Omental fat pad (tissue), 4 donors: ENCODE results near the gene PTPRG. TPM values are rescaled to one million over a fixed set of nuclear protein-coding genes. Genes with fewer than 3 reads are reported as not detected.

Source experiments
- ATAC-seq: fragments of 150-250 bp; one replicate; pipeline ENCODE4 v1.9.1; 2016; ENCODE audit warnings: mild to moderate bottlenecking, moderate library complexity; ENCODE audit not compliant: low FRiP score
- DNase-seq: peaks from one replicate; pipeline ENCODE4 v3.0.0-alpha.2; 2019; ENCODE audit warnings: low spot score
- CTCF ChIP-seq, 3 donors: fragments of 450-650 bp; IDR thresholded peaks; one replicate each; pipeline ENCODE4 v1.5.1; 2016 to 2017; ENCODE audit warnings: antibody characterized with exemption in 3 of 3, mild to moderate bottlenecking in 3 of 3, moderate library complexity in 2 of 3
- total RNA-seq, 4 donors: library from RNA; depleted of rRNA; stranded (reverse); fragments of >200 nt; gene quantifications; one replicate each; pipeline ENCODE4 v1.1.0, GENCODE V29; 2016

Gene PTPRG
- total RNA-seq, 4 donors from 2014 or later: 90.0 to 172 (median 104) TPM

DNA sequence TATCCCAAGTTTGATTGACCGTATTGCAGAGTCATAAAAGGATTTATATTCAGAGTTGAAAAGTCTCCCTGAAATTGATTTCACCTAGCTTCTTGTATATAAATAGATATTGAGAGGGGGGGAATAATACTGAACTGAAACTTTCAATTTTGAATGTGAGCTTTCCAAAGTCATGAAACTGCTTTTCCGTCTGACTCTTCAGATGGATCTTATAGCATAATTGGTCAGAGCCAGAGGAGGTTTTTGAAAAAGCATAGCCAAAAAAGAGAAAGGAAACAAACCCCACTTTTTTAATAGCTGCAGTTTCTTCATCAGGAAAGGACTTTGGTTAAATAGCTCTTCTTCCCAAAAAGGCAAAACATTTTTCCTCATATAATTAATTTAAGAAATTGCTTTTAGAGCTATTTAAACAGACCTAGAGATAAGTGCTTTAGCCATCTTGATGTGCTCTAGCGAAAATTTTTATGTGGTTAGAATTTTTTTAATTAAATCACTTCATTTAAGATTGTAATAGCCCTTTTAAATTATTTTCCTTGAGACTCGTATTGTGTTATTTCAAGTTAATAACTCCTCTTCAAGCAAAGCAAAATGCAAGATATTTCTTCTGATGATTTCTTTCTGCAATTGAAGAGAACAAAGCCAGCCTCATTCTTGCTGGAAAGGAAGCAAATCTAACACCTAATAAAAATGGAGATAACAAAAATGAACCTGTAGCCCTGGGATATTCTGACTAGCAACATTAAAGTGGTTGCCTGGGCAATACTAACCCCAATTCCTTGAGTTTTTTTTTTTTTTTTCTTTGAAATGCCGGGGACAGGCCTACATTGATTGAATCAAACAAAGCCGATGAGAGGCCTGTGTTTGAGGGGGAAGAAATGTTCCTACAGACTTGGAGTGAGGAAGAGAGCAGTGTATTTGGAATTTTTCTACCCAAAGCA, 173.6 kb downstream of the PTPRG start:
- DNase-seq (no peak), ATAC-seq (no peak)
- TF ChIP-seq CTCF (IDR thresholded peaks at IDR 0.05): no peak

DNA sequence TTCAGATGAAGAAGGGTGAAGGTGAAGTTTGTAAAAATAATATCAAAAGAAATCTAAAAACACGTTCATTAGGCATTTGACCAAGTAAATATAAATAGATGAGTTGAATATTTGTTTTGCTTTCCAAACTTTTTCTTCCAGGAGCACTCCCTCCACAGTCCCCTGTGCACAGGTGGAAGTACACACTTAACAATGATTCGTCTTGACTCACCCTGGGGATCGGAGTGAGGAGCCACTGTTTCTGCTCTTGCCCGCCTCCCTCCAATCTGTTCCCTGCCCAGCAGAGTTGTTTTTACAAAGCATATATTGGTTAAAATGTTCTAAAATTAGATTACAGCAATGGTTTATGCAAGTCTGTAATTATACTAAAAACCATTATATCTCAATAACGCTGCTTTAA, 175.1 kb downstream of the PTPRG start:
- no peak for TF ChIP-seq CTCF (IDR thresholded peaks at IDR 0.05)
- no peak for ATAC-seq
- no peak for DNase-seq

GRCh38 chr3:61739640-61740039, 178.3 kb downstream of the PTPRG start:
- DNase-seq (no peak), ATAC-seq (no peak)
- no peak for TF ChIP-seq CTCF (IDR thresholded peaks at IDR 0.05)

- ATAC-seq: no peak
Measured at GRCh38 chr3:61740494-61740893, 179.1 kb downstream of the PTPRG start.

GRCh38 chr3:61741551-61741950, 180.2 kb downstream of the PTPRG start:
- TF ChIP-seq CTCF (IDR thresholded peaks at IDR 0.05): no peak
- ATAC-seq: no peak
- DNase-seq: no peak

More at GRCh38 chr3:61740494-61740893, 179.1 kb downstream of the PTPRG start:
- DNase-seq: no peak
- TF ChIP-seq CTCF (IDR thresholded peaks at IDR 0.05): no peak

DNA sequence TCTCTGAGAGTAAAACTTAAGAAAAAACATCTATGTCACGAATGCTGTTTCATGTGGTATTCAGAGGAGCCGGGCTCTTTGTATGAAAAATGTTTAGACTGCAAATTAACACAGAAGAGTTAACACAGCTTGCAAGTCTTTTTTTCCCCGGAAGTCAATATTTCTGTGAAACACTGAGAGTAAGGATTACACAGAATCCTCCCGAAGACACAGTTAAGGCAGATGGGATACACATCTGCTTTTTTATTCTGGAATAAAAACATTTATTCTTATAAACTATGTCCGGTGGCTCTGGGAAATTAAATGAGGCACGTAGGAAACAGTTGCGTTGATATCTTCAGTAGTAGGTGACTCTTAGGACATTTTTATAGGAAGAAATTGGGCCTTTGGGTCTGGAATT, 180.6 kb downstream of the PTPRG start:
- DNase-seq (no peak), ATAC-seq (no peak)
- TF ChIP-seq CTCF (IDR thresholded peaks at IDR 0.05): no peak

- no peak for TF ChIP-seq CTCF (IDR thresholded peaks at IDR 0.05)
- DNase-seq (no peak), ATAC-seq (no peak)
Measured at GRCh38 chr3:61743067-61743466, 181.7 kb downstream of the PTPRG start.
